Heart left ventricle (tissue), 13 donors: ENCODE results near the gene TRMT2A.

Source experiments
- CTCF ChIP-seq, 12 donors: fragments of 200-600 bp; sonication (generic) in 4 of 12; IDR thresholded peaks; one replicate each; pipeline versions ENCODE4 v1.5.0 to v1.8.0; 2018 to 2022; ENCODE audit warnings: antibody characterized with exemption in 12 of 12, mild to moderate bottlenecking in 5 of 12
- POLR2A ChIP-seq, 2 donors: fragments of 450-650 bp; IDR thresholded peaks; one replicate each; pipeline ENCODE4 v1.6.1; 2017; ENCODE audit warnings: antibody characterized with exemption in 2 of 2, mild to moderate bottlenecking in 2 of 2, moderate library complexity in 2 of 2
- donor health status: ischemic (EF 13 %, LVEDD 7.1; RV severe dilation, severe dysfunction).
- donor health status: DM: no; HTN: yes; CAD: no.
- donor health status: DM: no; HTN: no; CAD: no.
- donor health status: ischemic (EF 25% LVEDD 6.9; RV normal size, moderate dysfunction).
- donor health status: ischemic (EF 25% LVEDD 5.7; RV mildly dilated, moderate dysfunction).
- donor health status: ischemic (EF 35%, LVEDD 5.7; RV mildly dilated, moderate dysfunction).
- donor health status: nonischemic (EF 11% LVEDD 7.7; RV severe dilation, severe dysfunction).
- donor health status: DM: yes; HTN: yes; CAD: no.
- donor health status: PGD.
- donor health status: ischemic (EF 29% LVEDD 5.4; RV normal size, mild dysfunction).
- donor health status: nonischemic (EF 23%, LVEDD 6.1; RV moderate dilation, normal function).

- no peak for TF ChIP-seq POLR2A (IDR thresholded peaks at IDR 0.05)
- TF ChIP-seq CTCF (IDR thresholded peaks at IDR 0.05): peak in 6 of 12 donors; percentile 12 to 35 (median 30)
These were observed 32.2 kb downstream of the TRMT2A start for GRCh38 chr22:20084547-20085413.
